Activated T-cell treated with anti-CD3 and anti-CD28 coated beads, Interleukin-2, amount 50 U/mL, for 24 hours (primary cell): ENCODE results near the gene TIAL1.
"Not testable (repeated sequence)": the region's sequence is repeated elsewhere in the genome, so short reads cannot be mapped to it uniquely, and the experiment has no call there.

Experiments
- DNase-seq: peaks from one replicate; pipeline ENCODE4 v3.0.0-alpha.2; 2020
- H3K27ac Mint-ChIP-seq: 2 replicates; pipeline ENCODE4 v1.8.0; 2020; ENCODE audit warnings: mild to moderate bottlenecking, mixed read lengths
- H3K27me3 Mint-ChIP-seq: 2 replicates; pipeline ENCODE4 v1.8.0; 2020; ENCODE audit warnings: mixed read lengths
- H3K36me3 Mint-ChIP-seq: 2 replicates; pipeline ENCODE4 v1.8.0; 2020; ENCODE audit warnings: low read depth, mixed read lengths
- H3K4me1 Mint-ChIP-seq: 2 replicates; pipeline ENCODE4 v1.8.0; 2020; ENCODE audit warnings: low read depth, mixed read lengths
- H3K4me3 Mint-ChIP-seq: 2 replicates; pipeline ENCODE4 v1.8.0; 2020; ENCODE audit warnings: mild to moderate bottlenecking, moderate library complexity, mixed read lengths
- H3K9me3 Mint-ChIP-seq: 2 replicates; pipeline ENCODE4 v1.8.0; 2020; ENCODE audit warnings: mixed read lengths

TIAL1 gene

GRCh38 chr10:119535837-119536507 is 60.8 kb downstream of the TIAL1 start:
- Mint-ChIP-seq H3K27me3 (no peaks in the 10 kb centered on the region), H3K27ac (peak overlapping the region; percentile 93), H3K4me3 (peak overlapping the region; percentile 90), H3K36me3 (peaks cover 88% of the 10 kb centered on the region), H3K9me3 (no peaks in the 10 kb centered on the region), H3K4me1 (peaks cover 91% of the 10 kb centered on the region)
- no peak for DNase-seq

GRCh38 chr10:119535305-119535704 is 61.5 kb downstream of the TIAL1 start:
- H3K27me3 Mint-ChIP-seq, result no peaks in the 10 kb centered on the region
- peaks cover 84% of the 10 kb centered on the region for H3K36me3 Mint-ChIP-seq
- H3K9me3 Mint-ChIP-seq, result no peaks in the 10 kb centered on the region
- peak overlapping the region; percentile 90 for H3K4me3 Mint-ChIP-seq
- peak overlapping the region; percentile 93 for H3K27ac Mint-ChIP-seq
- DNase-seq, result no peak
- peaks cover 90% of the 10 kb centered on the region for H3K4me1 Mint-ChIP-seq

GRCh38 chr10:119533473-119533872 is 63.3 kb downstream of the TIAL1 start:
- peaks cover 80% of the 10 kb centered on the region for H3K36me3 Mint-ChIP-seq
- H3K4me3 Mint-ChIP-seq, result peak overlapping the region; percentile 27
- H3K27me3 Mint-ChIP-seq, result no peaks in the 10 kb centered on the region
- peaks cover 85% of the 10 kb centered on the region for H3K4me1 Mint-ChIP-seq
- no peaks in the 10 kb centered on the region for H3K9me3 Mint-ChIP-seq
- H3K27ac Mint-ChIP-seq, result peak overlapping the region; percentile 84
- DNase-seq, result no peak

GRCh38 chr10:119532791-119533190 is 64.0 kb downstream of the TIAL1 start:
- not testable (repeated sequence) for H3K27me3 Mint-ChIP-seq, H3K4me3 Mint-ChIP-seq, H3K9me3 Mint-ChIP-seq, DNase-seq
- Mint-ChIP-seq H3K27ac (peak overlapping the region; percentile 80), H3K4me1 (peaks cover 85% of the 10 kb centered on the region), H3K36me3 (peaks cover 79% of the 10 kb centered on the region)

- H3K4me3 Mint-ChIP-seq, H3K27me3 Mint-ChIP-seq, DNase-seq, H3K9me3 Mint-ChIP-seq: not testable (repeated sequence)
- Mint-ChIP-seq H3K4me1 (peaks cover 85% of the 10 kb centered on the region), H3K27ac (peak overlapping the region; percentile 80), H3K36me3 (peaks cover 79% of the 10 kb centered on the region)
Measured at GRCh38 chr10:119532251-119532650, 64.5 kb downstream of the TIAL1 start.

GRCh38 chr10:119531067-119531466 is 65.7 kb downstream of the TIAL1 start:
- peak overlapping the region; percentile 0 for H3K27ac Mint-ChIP-seq
- H3K4me1 Mint-ChIP-seq, result peaks cover 82% of the 10 kb centered on the region

GRCh38 chr10:119528663-119529237 is 68.0 kb downstream of the TIAL1 start:
- not testable (repeated sequence) for H3K4me3 Mint-ChIP-seq, H3K27me3 Mint-ChIP-seq, DNase-seq, H3K9me3 Mint-ChIP-seq
- peaks cover 84% of the 10 kb centered on the region for H3K36me3 Mint-ChIP-seq
- peaks cover 84% of the 10 kb centered on the region for H3K4me1 Mint-ChIP-seq
- H3K27ac Mint-ChIP-seq, result peak overlapping the region; percentile 77

More at GRCh38 chr10:119531067-119531466, 65.7 kb downstream of the TIAL1 start:
- DNase-seq, result no peak
- Mint-ChIP-seq H3K36me3 (peaks cover 79% of the 10 kb centered on the region), H3K9me3 (no peaks in the 10 kb centered on the region), H3K4me3 (no peak overlapping the region), H3K27me3 (no peaks in the 10 kb centered on the region)

GRCh38 chr10:119526621-119527592 is 69.9 kb downstream of the TIAL1 start:
- H3K27ac Mint-ChIP-seq, result peak overlapping the region; percentile 81
- DNase-seq, result peak; percentile 28
- peaks cover 84% of the 10 kb centered on the region for H3K4me1 Mint-ChIP-seq
- H3K36me3 Mint-ChIP-seq, result peaks cover 88% of the 10 kb centered on the region
- H3K4me3 Mint-ChIP-seq, result no peak overlapping the region
- H3K9me3 Mint-ChIP-seq, result no peaks in the 10 kb centered on the region
- no peaks in the 10 kb centered on the region for H3K27me3 Mint-ChIP-seq

- H3K4me3 Mint-ChIP-seq, result no peak overlapping the region
- no peaks in the 10 kb centered on the region for H3K9me3 Mint-ChIP-seq
- DNase-seq, result no peak
- no peaks in the 10 kb centered on the region for H3K27me3 Mint-ChIP-seq
- H3K27ac Mint-ChIP-seq, result peak overlapping the region; percentile 64
- H3K4me1 Mint-ChIP-seq, result peaks cover 82% of the 10 kb centered on the region
- peaks cover 88% of the 10 kb centered on the region for H3K36me3 Mint-ChIP-seq
Measured at GRCh38 chr10:119526149-119526548, 70.6 kb downstream of the TIAL1 start.

- Mint-ChIP-seq H3K4me1 (peaks cover 83% of the 10 kb centered on the region), H3K27ac (peak overlapping the region; percentile 64), H3K36me3 (peaks cover 93% of the 10 kb centered on the region)
Measured at GRCh38 chr10:119525116-119525515, 71.6 kb downstream of the TIAL1 start.

GRCh38 chr10:119524720-119525070 is 72.1 kb downstream of the TIAL1 start:
- peaks cover 96% of the 10 kb centered on the region for H3K36me3 Mint-ChIP-seq
- H3K4me1 Mint-ChIP-seq, result peaks cover 86% of the 10 kb centered on the region
- H3K27me3 Mint-ChIP-seq, result no peaks in the 10 kb centered on the region
- DNase-seq, result no peak
- no peak overlapping the region for H3K4me3 Mint-ChIP-seq
- no peaks in the 10 kb centered on the region for H3K9me3 Mint-ChIP-seq
- H3K27ac Mint-ChIP-seq, result peak overlapping the region; percentile 64

More at GRCh38 chr10:119525116-119525515, 71.6 kb downstream of the TIAL1 start:
- Mint-ChIP-seq H3K9me3 (no peaks in the 10 kb centered on the region), H3K4me3 (no peak overlapping the region), H3K27me3 (no peaks in the 10 kb centered on the region)
- peak; percentile 7 for DNase-seq

GRCh38 chr10:119523895-119524719 is 72.7 kb downstream of the TIAL1 start:
- H3K9me3 Mint-ChIP-seq, result no peaks in the 10 kb centered on the region
- peaks cover 92% of the 10 kb centered on the region for H3K36me3 Mint-ChIP-seq
- peak; percentile 27 for DNase-seq
- no peaks in the 10 kb centered on the region for H3K27me3 Mint-ChIP-seq
- no peak overlapping the region for H3K4me3 Mint-ChIP-seq
- H3K4me1 Mint-ChIP-seq, result peaks cover 84% of the 10 kb centered on the region
- H3K27ac Mint-ChIP-seq, result peak overlapping the region; percentile 84
